Neural cell (in vitro differentiated cells): ENCODE data around the gene LYSMD4.

Experiments
- CTCF ChIP-seq: fragments of 450-650 bp; IDR thresholded peaks from 2 replicates; pipeline ENCODE4 v1.5.1; 2014; ENCODE audit warnings: antibody characterized with exemption, mild to moderate bottlenecking, moderate library complexity; ENCODE audit not compliant: poor library complexity, severe bottlenecking
- EP300 ChIP-seq: fragments of 450-650 bp; conservative IDR thresholded peaks from 2 replicates; pipeline ENCODE4 v1.6.1; 2014; ENCODE audit warnings: antibody characterized with exemption, mild to moderate bottlenecking, moderate library complexity; ENCODE audit not compliant: poor library complexity, severe bottlenecking
- EZH2 ChIP-seq: fragments of 200-600, 300-800 bp; shearing (Covaris generic), sonication (generic); IDR thresholded peaks from 2 replicates; pipeline ENCODE4 v1.6.1; 2014; ENCODE audit warnings: antibody characterized with exemption, low read length, borderline replicate concordance, mild to moderate bottlenecking; ENCODE audit not compliant: insufficient read depth, poor library complexity, severe bottlenecking
- MXI1 ChIP-seq: fragments of 450-650 bp; conservative IDR thresholded peaks from 2 replicates; pipeline ENCODE4 v1.6.1; 2014; ENCODE audit warnings: antibody characterized with exemption, mild to moderate bottlenecking; ENCODE audit not compliant: poor library complexity, severe bottlenecking
- POLR2AphosphoS5 ChIP-seq: IDR thresholded peaks from 2 replicates; pipeline ENCODE4 v1.6.1; 2012
- RAD21 ChIP-seq: fragments of 450-650 bp; conservative IDR thresholded peaks from 2 replicates; pipeline ENCODE4 v1.6.1; 2014; ENCODE audit warnings: antibody characterized with exemption, mild to moderate bottlenecking, moderate library complexity
- REST ChIP-seq: IDR thresholded peaks from 2 replicates; pipeline ENCODE4 v1.6.1; 2012; ENCODE audit warnings: borderline replicate concordance
- SMC3 ChIP-seq: fragments of 450-650 bp; conservative IDR thresholded peaks from 2 replicates; pipeline ENCODE4 v1.6.1; 2014; ENCODE audit warnings: antibody characterized with exemption, mild to moderate bottlenecking, moderate library complexity; ENCODE audit not compliant: poor library complexity
- TAF1 ChIP-seq: IDR thresholded peaks from 2 replicates; pipeline ENCODE4 v1.6.1; 2012; ENCODE audit warnings: low read depth

- TF ChIP-seq CTCF (no peak), EZH2 (no peak), SMC3 (no peak), REST (no peak), POLR2AphosphoS5 (no peak), EP300 (no peak), TAF1 (no peak), RAD21 (no peak), MXI1 (no peak)
Observed at GRCh38 chr15:99734575-99734974, 1.3 kb upstream of the LYSMD4 start.
